KMS-11 (cell line): ENCODE data around the gene MYH6.

Experiments
- H2AFZ ChIP-seq: fragments of 200-600 bp; sonication (generic); 2 replicates; pipeline ENCODE4 v1.6.1; 2016; ENCODE audit warnings: antibody characterized with exemption, mixed run types, low read depth
- H3K27ac ChIP-seq: fragments of 200-600 bp; sonication (generic); 2 replicates; pipeline ENCODE4 v1.6.1; 2016; ENCODE audit warnings: mild to moderate bottlenecking, mixed run types
- H3K27me3 ChIP-seq: fragments of 200-600 bp; sonication (generic); 2 replicates; pipeline ENCODE4 v1.6.1; 2017; ENCODE audit warnings: mild to moderate bottlenecking, low read depth, mixed run types, moderate library complexity; ENCODE audit not compliant: insufficient read depth
- H3K36me3 ChIP-seq: fragments of 200-600 bp; sonication (generic); 2 replicates; pipeline ENCODE4 v1.6.1; 2017; ENCODE audit warnings: mild to moderate bottlenecking, mixed run types; ENCODE audit not compliant: insufficient read depth
- H3K4me1 ChIP-seq: fragments of 200-600 bp; sonication (generic); 2 replicates; pipeline ENCODE4 v1.6.1; 2016; ENCODE audit warnings: mild to moderate bottlenecking, low read depth, mixed run types; ENCODE audit not compliant: poor library complexity, severe bottlenecking
- H3K4me2 ChIP-seq: fragments of 200-600 bp; sonication (generic); 2 replicates; pipeline ENCODE4 v1.7.0; 2016; ENCODE audit warnings: mild to moderate bottlenecking, mixed run types
- H3K4me3 ChIP-seq: fragments of 200-600 bp; sonication (generic); IDR thresholded peaks from 2 replicates; pipeline ENCODE4 v1.6.1; 2017; ENCODE audit warnings: low read depth, low read length, mixed read lengths; ENCODE audit not compliant: insufficient read depth
- H3K79me2 ChIP-seq: fragments of 200-600 bp; sonication (generic); 2 replicates; pipeline ENCODE4 v1.6.1; 2016; ENCODE audit warnings: low read depth, mixed run types; ENCODE audit not compliant: insufficient read depth
- H3K9ac ChIP-seq: fragments of 200-600 bp; sonication (generic); 2 replicates; pipeline ENCODE4 v1.6.1; 2016; ENCODE audit warnings: mild to moderate bottlenecking, mixed run types
- H4K20me1 ChIP-seq: fragments of 200-600 bp; sonication (generic); 2 replicates; pipeline ENCODE4 v1.6.1; 2016; ENCODE audit warnings: mild to moderate bottlenecking, mixed run types; ENCODE audit not compliant: insufficient read depth
- CTCF ChIP-seq: fragments of 200-600 bp; sonication (generic); conservative IDR thresholded peaks from 2 replicates; pipeline ENCODE4 v1.6.1; 2017; ENCODE audit warnings: low read depth, mild to moderate bottlenecking, antibody characterized with exemption, low read length, moderate library complexity, mixed read lengths

Gene MYH6

GRCh38 chr14:23365036-23365731, 42.9 kb downstream of the MYH6 start, which contains the start of gene EFS:
Gene EFS, minus strand, starts transcription at chr14:23365172. Its CDS starts 147 bp downstream, at chr14:23365025.
- Histone ChIP-seq H3K4me2 (no peak within 1 kb of the TSS), H3K36me3 (no peaks in the 10 kb centered on the region), H3K4me3 (no peak within 1 kb of the TSS), H4K20me1 (no peaks in the 10 kb centered on the region), H3K79me2 (no peaks in the 10 kb centered on the region), H3K27me3 (no peaks in the 10 kb centered on the region; the same call in 1 of the 2 replicates), H3K9ac (no peak within 1 kb of the TSS), H2AFZ (no peak within 1 kb of the TSS), H3K4me1 (no peaks in the 10 kb centered on the region), H3K27ac (no peak within 1 kb of the TSS)
- no peak for TF ChIP-seq CTCF

- Histone ChIP-seq H3K9ac (no peak overlapping the region), H3K4me1 (no peaks in the 10 kb centered on the region), H3K27me3 (no peaks in the 10 kb centered on the region; the same call in 1 of the 2 replicates), H2AFZ (no peak overlapping the region), H3K4me3 (no peak overlapping the region), H3K79me2 (no peaks in the 10 kb centered on the region), H3K4me2 (no peak overlapping the region), H3K36me3 (no peaks in the 10 kb centered on the region), H4K20me1 (no peaks in the 10 kb centered on the region), H3K27ac (no peak overlapping the region)
- no peak for TF ChIP-seq CTCF
Observed at GRCh38 chr14:23364164-23365035, 43.7 kb downstream of the MYH6 start.

GRCh38 chr14:23362200-23362599, 45.9 kb downstream of the MYH6 start:
- Histone ChIP-seq H3K9ac (no peak overlapping the region), H3K36me3 (no peaks in the 10 kb centered on the region), H3K27me3 (no peaks in the 10 kb centered on the region), H3K4me2 (no peak overlapping the region), H2AFZ (no peak overlapping the region), H4K20me1 (no peaks in the 10 kb centered on the region), H3K4me3 (no peak overlapping the region), H3K79me2 (no peaks in the 10 kb centered on the region), H3K27ac (no peak overlapping the region), H3K4me1 (no peaks in the 10 kb centered on the region)
- TF ChIP-seq CTCF = no peak

GRCh38 chr14:23361763-23362162, 46.3 kb downstream of the MYH6 start:
- Histone ChIP-seq H3K4me1 (no peaks in the 10 kb centered on the region), H3K27me3 (no peaks in the 10 kb centered on the region), H3K36me3 (no peaks in the 10 kb centered on the region), H3K27ac (no peak overlapping the region), H3K79me2 (no peaks in the 10 kb centered on the region), H3K9ac (no peak overlapping the region), H4K20me1 (no peaks in the 10 kb centered on the region), H3K4me2 (no peak overlapping the region), H2AFZ (no peak overlapping the region), H3K4me3 (no peak overlapping the region)
- TF ChIP-seq CTCF = no peak
